Omental fat pad (tissue), 4 donors: ENCODE measurements around the gene PKDCC. TPM values are rescaled to one million over a fixed set of nuclear protein-coding genes. Genes with fewer than 3 reads are reported as not detected.
"Not testable (repeated sequence)": the region's sequence is repeated elsewhere in the genome, so short reads cannot be mapped to it uniquely, and the experiment has no call there.

Source experiments
- ATAC-seq: fragments of 150-250 bp; one replicate; pipeline ENCODE4 v1.9.1; 2016; ENCODE audit warnings: mild to moderate bottlenecking, moderate library complexity; ENCODE audit not compliant: low FRiP score
- DNase-seq: peaks from one replicate; pipeline ENCODE4 v3.0.0-alpha.2; 2019; ENCODE audit warnings: low spot score
- CTCF ChIP-seq, 3 donors: fragments of 450-650 bp; IDR thresholded peaks; one replicate each; pipeline ENCODE4 v1.5.1; 2016 to 2017; ENCODE audit warnings: antibody characterized with exemption in 3 of 3, mild to moderate bottlenecking in 3 of 3, moderate library complexity in 2 of 3
- total RNA-seq, 4 donors: library from RNA; depleted of rRNA; stranded (reverse); fragments of >200 nt; gene quantifications; one replicate each; pipeline ENCODE4 v1.1.0, GENCODE V29; 2016

PKDCC gene
- total RNA-seq, 4 donors from 2014 or later, result 72.6 to 307 (median 149) TPM

- ATAC-seq (peak; percentile 29), DNase-seq (no peak)
- TF ChIP-seq CTCF (IDR thresholded peaks at IDR 0.05), result no peak
Observed at GRCh38 chr2:42060718-42061619, 13.1 kb downstream of the PKDCC start.

- no peak for ATAC-seq
- no peak for DNase-seq
- no peak for TF ChIP-seq CTCF (IDR thresholded peaks at IDR 0.05)
Observed at GRCh38 chr2:42061839-42062238, 14.0 kb downstream of the PKDCC start.

GRCh38 chr2:42063431-42064171, 15.8 kb downstream of the PKDCC start:
- TF ChIP-seq CTCF (IDR thresholded peaks at IDR 0.05), result no peak
- no peak for DNase-seq
- no peak for ATAC-seq

GRCh38 chr2:42064417-42064942, 16.7 kb downstream of the PKDCC start:
- no peak for TF ChIP-seq CTCF (IDR thresholded peaks at IDR 0.05)
- DNase-seq, result no peak
- ATAC-seq, result peak; percentile 67

- not testable (repeated sequence) for ATAC-seq, DNase-seq
Observed at GRCh38 chr2:42065753-42066152, 17.9 kb downstream of the PKDCC start.

GRCh38 chr2:42067001-42067400, 19.2 kb downstream of the PKDCC start:
- ATAC-seq, DNase-seq: not testable (repeated sequence)

GRCh38 chr2:42067521-42067920, 19.7 kb downstream of the PKDCC start:
- no peak for ATAC-seq
- no peak for TF ChIP-seq CTCF (IDR thresholded peaks at IDR 0.05)

More at GRCh38 chr2:42067521-42067920, 19.7 kb downstream of the PKDCC start:
- no peak for DNase-seq
